ENCODE data around the gene DLGAP1. TPM values are rescaled to one million over a fixed set of nuclear protein-coding genes. Genes with fewer than 3 reads are reported as not detected.

DLGAP1 gene
- total RNA-seq, 3 donors from 2014 or later (not counting 1 experiment from before 2014, with no cell fraction given), result not detected

DNA sequence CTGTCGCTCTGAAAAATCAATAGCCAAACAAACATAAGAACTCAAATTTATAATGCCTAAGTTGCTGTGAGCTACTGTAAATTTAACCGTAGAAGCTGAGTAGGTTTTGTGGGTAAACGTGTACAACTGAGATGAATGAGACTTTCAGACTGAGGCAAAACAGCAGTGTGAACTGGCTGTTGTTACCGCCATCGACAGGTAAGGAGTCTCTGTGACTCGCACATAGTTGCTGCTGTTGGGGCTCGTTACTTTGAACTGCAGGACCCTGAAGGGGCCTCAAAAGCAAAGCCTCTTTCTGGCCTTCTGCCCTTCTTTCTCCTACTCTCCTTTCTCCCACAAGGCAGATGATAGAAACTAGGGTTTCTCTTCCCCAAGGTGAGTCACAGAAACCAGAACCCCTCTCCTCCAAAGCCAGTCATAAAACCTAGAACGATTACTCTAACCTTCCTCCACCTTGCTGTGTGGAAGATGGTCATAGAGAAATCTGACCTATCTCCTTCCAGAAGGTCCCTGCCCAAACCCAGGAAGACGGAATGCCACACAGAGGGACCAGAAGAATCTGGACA lies 101.2 kb downstream of the DLGAP1 start:
- H3K4me3 Mint-ChIP-seq, result no peak overlapping the region
- no peaks in the 10 kb centered on the region for H3K36me3 Mint-ChIP-seq
- DNase-seq (no peak), ATAC-seq (no peak)
- no peaks in the 10 kb centered on the region for H3K27me3 ChIP-seq (ENCODE audit: control insufficient read depth, insufficient read depth, low read length)
- no peaks in the 10 kb centered on the region for H3K9me3 ChIP-seq (ENCODE audit: control insufficient read depth, insufficient read depth, low read length)
- 51% methylated on average over 8 of the region's 9 CpGs for WGBS (ENCODE audit: insufficient coverage)
- no peaks in the 10 kb centered on the region for H3K36me3 ChIP-seq (ENCODE audit: control insufficient read depth, insufficient read depth, low read length)
- no peaks in the 10 kb centered on the region for H3K4me1 ChIP-seq (ENCODE audit: control insufficient read depth, insufficient read depth, low read length)
- H3K27ac ChIP-seq (ENCODE audit: low read length), result no peak overlapping the region
- H3K9me3 Mint-ChIP-seq, result peaks cover 25 to 35% of the 10 kb centered on the region in 2 donors
- H3K27ac Mint-ChIP-seq, result no peak overlapping the region
- H3K4me1 Mint-ChIP-seq, result no peaks in the 10 kb centered on the region
- TF ChIP-seq, protein P1, sequence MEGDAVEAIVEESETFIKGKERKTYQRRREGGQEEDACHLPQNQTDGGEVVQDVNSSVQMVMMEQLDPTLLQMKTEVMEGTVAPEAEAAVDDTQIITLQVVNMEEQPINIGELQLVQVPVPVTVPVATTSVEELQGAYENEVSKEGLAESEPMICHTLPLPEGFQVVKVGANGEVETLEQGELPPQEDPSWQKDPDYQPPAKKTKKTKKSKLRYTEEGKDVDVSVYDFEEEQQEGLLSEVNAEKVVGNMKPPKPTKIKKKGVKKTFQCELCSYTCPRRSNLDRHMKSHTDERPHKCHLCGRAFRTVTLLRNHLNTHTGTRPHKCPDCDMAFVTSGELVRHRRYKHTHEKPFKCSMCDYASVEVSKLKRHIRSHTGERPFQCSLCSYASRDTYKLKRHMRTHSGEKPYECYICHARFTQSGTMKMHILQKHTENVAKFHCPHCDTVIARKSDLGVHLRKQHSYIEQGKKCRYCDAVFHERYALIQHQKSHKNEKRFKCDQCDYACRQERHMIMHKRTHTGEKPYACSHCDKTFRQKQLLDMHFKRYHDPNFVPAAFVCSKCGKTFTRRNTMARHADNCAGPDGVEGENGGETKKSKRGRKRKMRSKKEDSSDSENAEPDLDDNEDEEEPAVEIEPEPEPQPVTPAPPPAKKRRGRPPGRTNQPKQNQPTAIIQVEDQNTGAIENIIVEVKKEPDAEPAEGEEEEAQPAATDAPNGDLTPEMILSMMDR (IDR thresholded peaks at IDR 0.05), result no peak
- no peaks in the 10 kb centered on the region for H3K27me3 Mint-ChIP-seq (ENCODE audit: low read depth in 2 of 2)
- intact Hi-C loops (cut with micrococcal nuclease), result no loop called here
- no peak overlapping the region for H3K4me3 ChIP-seq (ENCODE audit: low read length)

DNA sequence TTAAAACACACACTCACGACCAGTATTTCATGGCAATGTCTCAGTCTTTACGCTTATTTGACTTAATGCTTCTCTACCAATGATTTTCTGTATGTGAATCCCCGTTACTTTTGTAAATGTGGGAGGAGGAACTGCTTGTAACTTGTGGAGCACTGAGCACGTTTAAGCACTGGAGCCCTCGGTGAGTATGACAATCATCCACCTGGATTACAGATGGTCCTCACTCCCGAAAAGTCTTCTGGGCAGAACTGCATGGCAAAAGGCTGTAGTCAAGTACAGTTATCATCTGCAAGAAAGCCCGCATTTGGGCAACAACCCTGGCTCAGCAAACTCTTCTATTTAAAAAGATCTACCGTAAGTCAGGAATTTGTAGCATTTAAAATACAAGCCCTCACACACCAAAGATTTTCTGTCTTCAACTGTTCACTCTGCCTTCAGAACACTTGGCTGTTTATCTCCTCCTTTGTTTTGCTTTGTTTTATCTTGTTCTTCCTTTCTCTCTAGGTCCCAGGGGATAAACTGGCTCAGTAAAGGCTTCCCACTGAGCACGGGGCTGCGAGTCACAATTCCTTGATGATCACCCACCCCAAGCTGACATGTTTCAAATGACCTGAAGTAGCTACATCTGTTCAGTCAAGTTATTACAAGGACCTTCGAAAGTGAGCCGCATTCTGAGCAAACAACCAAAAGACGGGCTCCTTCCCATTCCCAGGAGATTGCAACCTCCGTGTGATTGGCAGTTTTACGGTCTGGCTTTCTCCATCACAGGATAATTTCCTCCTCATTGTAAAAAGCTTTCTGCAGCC lies 102.2 kb downstream of the DLGAP1 start:
- WGBS (ENCODE audit: insufficient coverage), result 40% methylated on average over 13 of the region's 15 CpGs
- no peaks in the 10 kb centered on the region for H3K27me3 Mint-ChIP-seq (ENCODE audit: low read depth in 2 of 2)
- intact Hi-C loops (cut with micrococcal nuclease), result no loop called here
- no peaks in the 10 kb centered on the region for H3K4me1 Mint-ChIP-seq
- Histone ChIP-seq H3K4me1 (ENCODE audit: control insufficient read depth, insufficient read depth, low read length) (no peaks in the 10 kb centered on the region), H3K36me3 (ENCODE audit: control insufficient read depth, insufficient read depth, low read length) (no peaks in the 10 kb centered on the region), H3K27me3 (ENCODE audit: control insufficient read depth, insufficient read depth, low read length) (no peaks in the 10 kb centered on the region), H3K4me3 (ENCODE audit: low read length) (no peak overlapping the region), H3K9me3 (ENCODE audit: control insufficient read depth, insufficient read depth, low read length) (no peaks in the 10 kb centered on the region), H3K27ac (ENCODE audit: low read length) (no peak overlapping the region)
- no peaks in the 10 kb centered on the region for H3K36me3 Mint-ChIP-seq
- H3K27ac Mint-ChIP-seq, result no peak overlapping the region
- TF ChIP-seq, protein P1 (IDR thresholded peaks at IDR 0.05), result no peak
- DNase-seq (no peak), ATAC-seq (no peak)
- no peak overlapping the region for H3K4me3 Mint-ChIP-seq
- H3K9me3 Mint-ChIP-seq, result peaks cover 25 to 32% of the 10 kb centered on the region in 2 donors

DNA sequence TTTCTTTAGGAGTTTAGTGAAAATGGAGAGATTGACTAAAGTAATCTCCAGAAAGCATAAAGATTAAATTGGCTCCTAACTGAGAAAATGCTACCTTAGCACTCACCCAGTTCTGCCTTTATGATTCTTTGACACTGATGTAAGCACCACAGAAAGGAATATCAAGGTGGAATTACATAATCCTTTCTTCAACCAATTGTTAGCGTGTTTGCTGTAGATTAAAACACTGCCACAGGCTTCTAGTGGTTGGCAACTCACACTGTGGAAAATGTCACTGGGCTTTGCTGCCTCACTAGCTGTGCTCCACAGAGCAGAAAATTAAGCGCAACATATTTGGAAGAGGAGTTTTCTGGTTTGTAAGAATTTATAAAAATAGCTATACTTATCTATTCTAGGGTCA lies 104.1 kb downstream of the DLGAP1 start:
- intact Hi-C loops (cut with micrococcal nuclease), result no loop called here
- H3K4me3 ChIP-seq (ENCODE audit: low read length), result no peak overlapping the region
- H3K27ac ChIP-seq (ENCODE audit: low read length), result no peak overlapping the region
- no peaks in the 10 kb centered on the region for H3K27me3 ChIP-seq (ENCODE audit: control insufficient read depth, insufficient read depth, low read length)
- no peak for ATAC-seq
- H3K9me3 Mint-ChIP-seq, result peaks cover 15 to 21% of the 10 kb centered on the region in 2 donors
- no peaks in the 10 kb centered on the region for H3K36me3 ChIP-seq (ENCODE audit: control insufficient read depth, insufficient read depth, low read length)
- H3K4me1 Mint-ChIP-seq, result no peaks in the 10 kb centered on the region
- TF ChIP-seq, protein P1 (IDR thresholded peaks at IDR 0.05), result no peak
- H3K27me3 Mint-ChIP-seq (ENCODE audit: low read depth in 2 of 2), result no peaks in the 10 kb centered on the region
- H3K9me3 ChIP-seq (ENCODE audit: control insufficient read depth, insufficient read depth, low read length), result no peaks in the 10 kb centered on the region
- H3K27ac Mint-ChIP-seq, result no peak overlapping the region
- H3K4me3 Mint-ChIP-seq, result no peak overlapping the region
- WGBS (ENCODE audit: insufficient coverage), result 64% methylated on average over 1 of the region's 2 CpGs
- no peaks in the 10 kb centered on the region for H3K4me1 ChIP-seq (ENCODE audit: control insufficient read depth, insufficient read depth, low read length)
- DNase-seq, result no peak
- no peaks in the 10 kb centered on the region for H3K36me3 Mint-ChIP-seq
